Activated CD4-positive, CD25-positive, alpha-beta regulatory T cell treated with anti-CD3 and anti-CD28 coated beads, Interleukin-2, amount 50 U/mL, for 72 hours (primary cell): ENCODE measurements around the gene ETV3.

Experiments
- DNase-seq: peaks from one replicate; pipeline ENCODE4 v3.0.0; 2021

ETV3 gene

DNA sequence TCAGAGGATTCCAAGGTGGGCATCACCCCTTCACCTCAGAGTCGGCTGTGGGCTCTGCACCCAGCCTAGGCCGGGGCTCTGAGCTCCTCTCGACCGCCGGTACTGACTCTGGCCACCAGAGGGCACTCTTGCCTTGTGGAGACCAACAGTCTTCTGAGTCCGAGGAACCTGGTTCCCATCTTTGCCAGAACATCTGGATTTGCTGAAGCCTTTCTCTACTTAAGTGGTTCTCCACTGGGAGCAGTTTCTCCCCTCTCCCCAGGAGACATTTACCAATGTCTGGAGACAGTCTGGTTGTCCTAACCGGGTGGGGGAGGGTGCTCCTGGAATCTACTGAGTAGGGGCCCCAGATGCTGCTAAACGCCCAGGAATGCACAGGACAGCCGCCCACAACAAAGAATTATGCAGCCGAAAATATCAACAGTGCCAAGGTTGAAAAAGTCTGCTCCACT, 48.0 kb downstream of the ETV3 start:
- peak; percentile 90 for DNase-seq

DNA sequence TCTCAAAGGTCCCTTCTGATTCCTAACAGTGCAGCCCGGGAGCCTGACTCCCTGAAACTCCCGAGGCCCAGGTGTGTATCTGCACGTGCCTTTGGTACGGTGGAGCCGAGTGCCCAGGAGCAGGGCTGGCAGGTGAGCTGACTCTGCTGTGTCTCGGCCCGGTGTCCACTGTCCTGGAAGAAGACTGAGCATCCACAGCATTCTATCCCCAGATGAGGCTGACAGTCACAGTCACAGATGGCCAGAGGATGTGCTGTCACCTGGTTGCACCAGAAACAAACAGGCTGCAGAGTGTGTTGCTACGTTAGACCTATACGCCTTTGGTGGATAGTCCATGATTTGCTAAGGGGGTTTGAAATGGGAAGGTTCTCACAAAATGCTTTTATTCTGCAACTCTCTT, 48.4 kb downstream of the ETV3 start:
- no peak for DNase-seq

GRCh38 chr1:157088607-157089006, 49.6 kb downstream of the ETV3 start:
- DNase-seq = no peak

DNA sequence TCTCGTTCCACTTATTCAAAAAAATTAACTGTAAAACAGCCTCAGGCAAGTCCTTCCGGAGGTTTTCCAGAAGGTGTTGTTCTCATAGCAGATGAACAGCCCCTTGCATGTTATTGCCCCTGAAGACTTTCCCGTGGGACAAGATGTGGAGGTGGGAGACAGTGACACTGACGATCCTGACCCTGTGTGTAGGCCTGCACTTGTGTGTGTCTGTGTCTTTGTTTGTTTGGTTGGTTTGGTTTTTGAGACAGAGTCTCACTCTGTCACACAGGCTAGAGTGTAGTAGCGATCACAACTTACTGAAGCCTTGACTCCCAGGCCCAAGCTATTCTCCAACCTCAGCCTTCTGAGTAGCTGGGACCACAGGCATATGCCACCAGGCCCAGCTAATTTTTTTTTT, 51.2 kb downstream of the ETV3 start:
- no peak for DNase-seq

- DNase-seq = no peak
Observed at GRCh38 chr1:157086299-157086698, 51.9 kb downstream of the ETV3 start.

GRCh38 chr1:157085421-157085820, 52.8 kb downstream of the ETV3 start:
- no peak for DNase-seq

GRCh38 chr1:157084720-157085119, 53.5 kb downstream of the ETV3 start:
- no peak for DNase-seq

DNA sequence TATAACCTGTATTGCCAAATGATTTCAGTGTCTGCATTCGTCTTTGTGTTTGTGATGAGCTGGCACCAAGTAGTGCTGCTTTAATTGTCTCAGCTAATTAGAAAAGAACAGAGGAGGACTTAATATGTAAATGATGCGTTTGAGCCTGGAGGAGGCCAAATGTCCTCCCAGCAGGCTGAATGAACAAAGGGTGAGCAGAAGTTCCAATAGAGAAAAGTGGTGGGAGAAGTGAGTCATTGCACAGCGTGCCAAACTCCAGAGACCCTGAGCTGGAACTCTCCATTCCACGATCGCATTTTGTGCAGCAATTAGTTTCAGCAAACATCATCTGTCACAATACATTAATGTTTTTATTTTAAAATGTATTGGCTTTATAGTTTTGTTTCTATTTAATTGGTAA, 56.5 kb downstream of the ETV3 start:
- DNase-seq = no peak

- DNase-seq = no peak
Observed at GRCh38 chr1:157080714-157081113, 57.5 kb downstream of the ETV3 start.

DNA sequence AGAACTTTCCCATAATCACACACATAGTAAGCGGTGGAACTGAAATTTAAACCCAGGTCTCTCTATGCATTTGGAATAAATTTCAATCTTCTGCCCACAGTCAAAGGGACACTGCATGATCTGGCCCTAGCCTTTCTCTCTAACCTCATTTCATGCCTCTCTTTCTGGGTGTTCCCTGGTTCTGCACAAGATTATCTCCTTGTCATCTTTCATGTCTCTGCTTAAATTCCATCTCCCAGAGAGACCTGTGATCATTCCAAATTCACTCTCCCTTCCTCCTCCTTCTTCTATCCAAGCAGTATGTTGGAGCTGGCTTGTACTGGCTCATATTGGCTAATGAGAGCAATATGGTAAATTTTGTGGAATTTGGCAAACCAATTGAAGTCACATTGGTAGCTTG, 60.8 kb downstream of the ETV3 start:
- DNase-seq = no peak

DNA sequence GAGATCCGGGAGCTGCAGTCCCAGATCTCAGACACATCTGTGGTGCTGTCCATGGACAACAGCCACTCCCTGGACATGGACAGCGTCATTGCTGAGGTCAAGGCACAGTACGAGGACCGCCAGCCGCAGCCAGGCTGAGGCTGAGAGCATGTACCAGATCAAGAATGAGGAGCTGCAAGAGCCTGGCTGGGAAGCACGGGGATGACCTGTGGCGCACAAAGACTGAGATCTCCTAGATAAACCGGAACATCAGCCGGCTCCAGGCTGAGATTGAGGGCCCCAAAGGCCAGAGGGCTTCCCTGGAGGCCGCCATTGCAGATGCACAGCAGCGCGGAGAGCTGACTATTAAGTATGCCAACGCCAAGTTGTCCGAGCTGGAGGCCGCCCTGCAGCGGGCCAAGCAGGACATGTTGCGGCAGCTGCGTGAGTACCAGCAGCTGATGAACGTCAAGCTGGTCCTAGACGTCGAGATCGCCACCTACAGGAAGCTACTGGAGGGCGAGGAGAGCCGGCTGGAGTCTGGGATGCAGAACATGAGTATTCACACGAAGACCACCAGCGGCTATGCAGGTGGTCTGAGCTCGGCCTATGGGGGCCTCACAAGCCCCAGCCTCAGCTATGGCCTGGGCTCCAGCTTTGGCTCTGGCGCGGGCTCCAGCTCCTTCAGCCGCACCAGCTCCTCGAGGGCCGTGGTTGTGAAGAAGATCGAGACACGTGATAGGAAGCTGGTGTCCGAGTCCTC, 64.1 kb downstream of the ETV3 start:
- DNase-seq = no peak
